COLO829 (cell line): Measurements from ENCODE around the gene CHSY3.
"Not testable (repeated sequence)": the region's sequence is repeated elsewhere in the genome, so short reads cannot be mapped to it uniquely, and the experiment has no call there.

Source experiments
- DNase-seq: peaks from one replicate; pipeline ENCODE4 v3.0.0; 2012; ENCODE audit warnings: low spot score

The CHSY3 gene

DNA sequence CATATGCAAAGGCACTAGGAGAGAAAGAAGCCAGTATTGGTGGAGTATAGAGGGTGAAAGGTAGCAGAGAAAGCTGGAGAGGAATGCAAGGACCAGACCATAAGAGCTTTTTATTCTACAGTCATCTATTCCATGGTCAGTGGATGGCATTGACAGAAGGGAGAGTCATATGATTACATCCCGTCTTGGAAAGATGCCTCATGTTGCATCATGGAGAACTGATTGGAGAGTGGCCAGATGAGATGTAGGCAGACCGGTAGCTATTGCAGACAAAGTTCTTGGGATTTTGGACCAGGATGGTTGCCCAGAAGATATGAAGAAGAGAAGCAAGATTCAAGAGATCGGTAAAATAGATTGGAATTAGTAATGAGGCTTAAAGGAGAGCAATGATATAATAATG is 260.7 kb downstream of the CHSY3 start:
- DNase-seq = no peak

DNA sequence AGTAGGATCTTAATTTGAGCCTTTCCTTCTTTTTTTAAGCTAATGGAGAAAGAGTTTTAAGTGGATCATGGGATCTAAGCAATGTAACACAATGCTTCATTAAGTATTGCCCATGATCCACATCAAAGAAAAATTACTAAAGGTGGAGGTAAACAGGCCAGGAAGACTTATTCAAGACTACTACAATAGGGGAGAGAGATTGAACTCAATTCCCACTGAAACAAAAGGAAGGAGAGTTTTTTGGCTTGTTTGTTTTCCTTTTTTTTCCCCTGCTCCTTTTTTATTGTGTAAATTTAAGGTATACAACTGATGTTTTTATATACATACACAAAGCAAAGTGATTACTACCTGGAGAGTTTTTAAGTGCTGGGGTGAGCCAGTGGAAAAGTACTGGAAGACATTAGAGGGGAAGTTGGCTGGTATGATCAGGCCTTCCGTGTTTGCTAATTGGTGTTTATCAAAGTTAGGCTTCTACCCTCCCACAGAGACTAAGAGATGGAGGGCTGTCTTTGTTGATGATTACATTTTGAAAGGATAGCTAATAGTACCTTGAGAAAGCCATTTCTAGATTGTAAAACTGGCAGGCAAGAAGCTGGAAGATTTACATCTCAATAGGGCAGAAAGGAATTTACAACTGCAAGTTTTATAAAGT is 262.7 kb downstream of the CHSY3 start:
- no peak for DNase-seq

DNA sequence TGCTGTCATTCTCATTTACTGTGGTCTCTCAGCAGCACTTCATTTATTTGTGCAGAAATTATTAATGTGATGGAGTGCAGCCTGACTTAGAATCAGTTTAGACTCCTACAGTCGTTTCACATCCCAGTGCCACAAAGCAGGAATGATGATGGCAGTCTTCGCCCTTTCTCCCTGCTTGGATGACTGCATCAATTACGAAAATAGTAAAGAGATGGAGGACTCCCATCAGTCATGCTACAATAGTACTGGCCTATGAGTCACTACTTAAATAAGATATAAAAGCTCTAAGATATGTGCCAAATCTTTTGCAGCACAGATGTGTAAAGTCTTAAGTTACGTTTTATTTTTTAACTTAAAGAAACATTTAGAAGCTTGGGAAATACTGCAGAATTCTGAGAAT is 263.9 kb downstream of the CHSY3 start:
- no peak for DNase-seq

DNA sequence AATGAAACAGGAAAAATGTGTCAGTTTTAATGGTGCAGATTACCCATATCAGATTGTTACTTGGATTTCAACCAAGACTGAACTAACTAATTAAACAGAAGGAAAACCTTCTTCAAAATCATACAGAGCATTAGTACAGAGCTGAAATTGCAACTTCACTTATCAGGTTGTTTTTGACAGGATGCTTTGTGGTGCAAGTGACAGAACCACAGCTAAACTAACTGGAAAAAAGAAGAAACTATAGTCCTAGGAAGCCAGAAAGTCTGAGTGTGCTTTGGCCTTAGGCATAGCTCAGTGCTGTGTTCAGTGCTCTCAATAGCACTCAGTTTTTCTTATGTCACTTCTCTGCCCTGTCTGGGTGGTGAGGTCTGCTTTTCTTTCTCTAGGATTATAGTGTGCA is 267.4 kb downstream of the CHSY3 start:
- DNase-seq = no peak

DNA sequence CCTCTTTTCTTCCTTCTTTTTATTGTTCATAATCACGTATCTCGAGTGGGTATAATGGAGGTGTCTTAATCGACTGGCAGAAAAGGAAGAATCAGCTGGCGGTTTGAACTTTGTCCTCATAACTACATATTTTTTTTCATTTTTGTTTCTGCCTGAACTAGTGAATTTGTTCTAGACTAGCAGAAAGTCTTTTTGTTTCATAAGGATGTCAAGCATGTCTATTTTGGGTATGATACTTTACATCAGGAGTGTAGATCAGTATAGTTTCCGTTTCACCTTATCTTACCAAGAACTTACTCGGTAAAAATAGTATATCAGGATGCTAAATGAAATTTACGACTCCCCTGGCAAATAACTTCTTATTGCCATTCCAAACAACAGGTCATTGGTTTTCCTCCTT is 278.9 kb downstream of the CHSY3 start:
- no peak for DNase-seq

GRCh38 chr5:130189961-130190360 is 285.7 kb downstream of the CHSY3 start:
- no peak for DNase-seq

DNA sequence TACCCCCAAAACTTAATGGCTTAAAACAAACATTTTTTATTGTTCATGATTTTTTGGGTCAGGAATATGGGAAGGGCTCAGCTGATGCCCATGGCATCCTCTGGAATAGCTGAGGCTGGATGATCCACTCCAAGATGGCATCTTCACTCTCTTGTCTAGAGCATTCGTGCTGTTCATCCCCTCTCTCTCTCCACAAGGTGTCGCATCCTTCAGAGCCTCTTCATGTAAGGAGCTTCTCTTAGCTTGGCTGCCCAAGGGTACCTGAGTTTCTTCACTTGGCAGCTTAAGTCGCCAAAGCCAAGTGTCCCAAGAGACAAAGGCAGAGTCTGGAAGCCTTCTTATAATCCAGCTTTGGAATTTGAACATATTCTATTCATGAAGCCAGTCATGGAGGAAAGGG is 294.7 kb downstream of the CHSY3 start:
- DNase-seq = peak; percentile 8

DNA sequence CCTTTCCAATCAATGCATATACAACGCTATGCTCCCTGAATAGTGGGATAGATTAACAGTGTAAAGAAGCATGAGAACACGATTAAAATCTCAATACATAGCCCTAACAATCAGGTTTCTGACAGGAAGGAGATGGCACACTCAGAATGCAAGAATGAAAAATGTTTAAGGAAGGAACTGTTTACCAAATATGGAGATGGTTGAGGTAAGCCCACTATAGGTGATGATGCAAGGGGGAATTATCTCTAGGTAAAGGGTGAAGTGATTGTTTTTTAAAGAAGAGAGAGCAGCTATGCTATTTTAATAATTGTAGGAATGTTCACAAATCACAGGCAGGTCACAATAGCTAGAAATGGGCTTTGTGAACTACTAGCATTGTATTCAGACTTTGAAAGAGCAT is 302.4 kb downstream of the CHSY3 start:
- no peak for DNase-seq

- DNase-seq = no peak
Observed at GRCh38 chr5:130213607-130214006, 309.3 kb downstream of the CHSY3 start.

- no peak for DNase-seq
Observed at GRCh38 chr5:130216286-130216685, 312.0 kb downstream of the CHSY3 start.

- no peak for DNase-seq
Observed at GRCh38 chr5:130222573-130222972, 318.3 kb downstream of the CHSY3 start.

- not testable (repeated sequence) for DNase-seq
Observed at GRCh38 chr5:130226556-130226955, 322.3 kb downstream of the CHSY3 start.

DNA sequence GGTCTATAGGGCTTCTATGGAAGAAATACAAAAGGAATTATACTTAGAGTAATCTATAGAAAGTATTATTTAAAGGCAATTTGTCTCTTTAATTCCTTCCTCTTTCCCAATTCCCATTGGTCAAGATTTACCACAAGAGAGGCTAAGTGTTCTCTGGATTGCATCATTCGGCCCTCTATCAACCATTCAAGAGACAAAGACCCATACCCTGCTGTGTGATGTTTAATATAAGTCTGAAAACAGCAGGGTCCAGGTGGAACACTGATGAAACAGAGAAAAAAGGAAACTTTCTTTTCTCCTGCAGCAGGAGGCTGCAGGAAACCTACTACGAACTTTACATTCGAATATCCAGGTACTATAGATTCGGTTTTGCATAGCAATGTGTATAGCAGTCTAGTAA is 323.4 kb downstream of the CHSY3 start:
- DNase-seq = no peak

DNA sequence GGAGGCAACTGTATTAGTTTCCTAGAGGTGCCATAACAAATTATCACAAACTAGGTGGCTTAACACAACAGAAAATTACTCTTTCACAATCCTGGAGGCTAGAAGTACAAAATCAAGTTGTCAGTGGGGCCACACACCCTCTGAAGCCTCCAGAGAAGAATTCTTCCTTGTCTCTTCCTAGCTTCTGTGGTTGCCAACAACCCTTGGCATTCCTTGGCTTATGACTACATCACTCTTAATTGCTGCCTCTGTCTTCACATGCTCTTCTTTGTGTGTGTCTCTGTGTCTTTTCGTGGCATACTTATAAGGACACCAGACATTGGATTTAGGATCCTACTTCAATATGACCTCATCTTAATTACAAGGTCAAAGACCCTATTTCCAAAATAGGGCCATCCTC is 327.5 kb downstream of the CHSY3 start:
- DNase-seq = no peak

DNA sequence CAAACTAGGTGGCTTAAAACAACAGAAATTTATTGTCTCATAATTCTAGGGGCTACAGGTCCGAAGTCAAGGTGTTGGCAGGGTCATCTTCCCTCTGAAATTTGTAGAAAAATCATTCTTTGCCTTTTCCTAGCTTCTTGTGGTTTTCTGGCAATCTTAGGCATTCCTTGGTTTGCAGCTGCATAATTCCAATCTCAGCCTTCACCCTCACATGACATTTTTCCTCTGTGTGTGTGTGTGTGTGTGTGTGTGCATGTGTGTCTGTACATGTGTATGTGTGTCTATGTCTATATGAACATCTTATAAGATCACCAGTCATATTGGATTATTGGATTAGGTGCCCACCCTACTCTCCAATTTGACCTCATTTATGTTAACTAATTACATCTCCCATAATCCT is 330.6 kb downstream of the CHSY3 start:
- no peak for DNase-seq
